T1000 (cell line): Measurements from ENCODE around the gene CPXM2.

Source experiments
- DNase-seq: peaks from one replicate; lab custom pipeline; 2025; ENCODE audit warnings: mixed read lengths; lab: John Stamatoyannopoulos, UW

CPXM2 gene

DNA sequence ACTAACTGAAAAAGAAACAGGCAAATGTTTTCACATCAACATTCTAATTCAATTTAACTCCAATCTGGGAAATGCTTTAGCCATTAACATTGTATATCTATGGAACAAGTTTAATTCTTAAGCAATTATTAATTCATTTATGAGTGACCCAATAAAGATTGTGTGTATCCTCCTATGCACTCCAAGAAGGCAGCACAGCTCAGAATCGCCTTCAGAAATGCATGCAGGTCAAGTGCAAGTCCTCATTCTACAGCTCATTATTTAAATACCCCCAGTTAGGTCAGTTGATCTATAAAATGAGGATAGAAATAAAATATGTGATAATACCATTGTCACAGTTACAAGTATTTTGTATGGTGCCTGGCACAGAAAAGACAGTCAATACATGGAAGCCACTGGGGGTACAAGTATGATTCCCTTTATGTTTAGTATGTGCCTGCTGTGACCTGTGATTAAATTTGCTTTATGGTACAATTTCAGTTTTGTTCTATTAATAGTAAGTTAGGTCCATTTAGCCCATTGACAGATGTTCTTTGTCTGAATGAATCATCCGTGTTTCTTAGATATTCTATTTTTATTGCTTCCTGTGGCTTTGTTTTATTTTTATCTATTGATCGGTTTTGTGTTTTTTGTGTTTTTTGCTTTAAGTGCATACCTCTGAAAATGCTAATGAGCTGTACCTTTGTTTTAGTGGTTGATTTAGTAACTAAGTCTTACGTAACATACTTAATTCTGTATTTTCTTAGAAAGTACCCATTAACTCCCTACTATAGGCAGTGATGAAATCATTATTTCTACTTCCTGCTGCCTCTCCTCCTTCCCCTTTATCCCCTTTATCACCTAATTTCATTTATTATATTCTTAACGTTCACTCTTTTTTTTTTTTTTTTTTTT, 42.8 kb downstream of the CPXM2 start:
- DNase-seq = no peak

DNA sequence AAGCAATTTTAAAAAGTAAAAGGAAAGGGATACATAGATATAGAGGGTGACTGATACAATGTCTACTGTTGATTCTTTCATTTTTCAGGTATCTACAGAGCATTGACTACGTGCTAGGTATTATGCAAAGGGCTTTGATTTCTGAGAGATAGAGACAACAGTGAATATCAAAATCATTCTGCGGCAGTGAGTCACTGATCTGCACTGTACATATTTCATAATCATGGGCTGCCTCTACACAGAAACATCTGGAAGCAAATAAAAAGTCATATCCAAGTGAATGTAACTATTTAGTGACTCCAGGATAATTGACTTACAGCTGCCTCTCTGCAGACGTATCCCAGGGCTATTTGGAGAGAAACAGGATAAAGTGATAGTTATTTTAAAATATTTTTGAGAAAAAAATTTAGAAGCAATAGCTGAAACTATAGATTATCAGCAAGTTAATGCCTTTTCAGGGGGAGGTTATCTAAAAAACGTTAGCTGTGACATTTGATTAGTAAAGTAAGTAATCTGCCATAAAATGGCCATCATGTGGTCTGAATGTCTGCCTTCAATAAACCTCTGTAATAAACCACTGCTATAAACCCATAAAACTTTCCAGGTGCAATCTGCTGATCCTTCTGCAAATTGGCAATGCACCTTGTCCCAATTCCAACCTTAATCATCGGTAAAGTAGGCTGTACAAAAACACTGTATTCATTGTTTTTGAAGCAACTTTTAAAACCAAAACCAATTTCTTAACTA, 43.7 kb downstream of the CPXM2 start:
- DNase-seq = no peak

DNA sequence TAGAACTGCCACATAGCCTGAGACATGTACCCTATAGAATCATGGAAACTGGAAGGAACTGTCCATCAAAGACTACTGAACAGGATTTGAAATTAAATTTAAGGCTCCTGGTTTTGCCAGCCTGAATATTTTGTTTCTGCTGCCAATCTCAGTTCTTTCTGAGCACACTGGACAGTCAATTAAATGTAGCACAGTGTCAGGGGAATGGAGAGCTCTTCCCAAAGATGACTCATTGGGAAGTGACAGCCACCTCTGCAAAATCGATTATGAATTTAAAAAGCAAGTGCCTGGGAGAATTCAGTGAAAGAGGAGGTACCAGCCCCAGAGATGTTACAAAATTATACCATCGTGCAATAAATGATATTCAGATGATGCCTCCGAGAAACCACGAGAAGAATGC, 47.8 kb downstream of the CPXM2 start:
- no peak for DNase-seq

DNA sequence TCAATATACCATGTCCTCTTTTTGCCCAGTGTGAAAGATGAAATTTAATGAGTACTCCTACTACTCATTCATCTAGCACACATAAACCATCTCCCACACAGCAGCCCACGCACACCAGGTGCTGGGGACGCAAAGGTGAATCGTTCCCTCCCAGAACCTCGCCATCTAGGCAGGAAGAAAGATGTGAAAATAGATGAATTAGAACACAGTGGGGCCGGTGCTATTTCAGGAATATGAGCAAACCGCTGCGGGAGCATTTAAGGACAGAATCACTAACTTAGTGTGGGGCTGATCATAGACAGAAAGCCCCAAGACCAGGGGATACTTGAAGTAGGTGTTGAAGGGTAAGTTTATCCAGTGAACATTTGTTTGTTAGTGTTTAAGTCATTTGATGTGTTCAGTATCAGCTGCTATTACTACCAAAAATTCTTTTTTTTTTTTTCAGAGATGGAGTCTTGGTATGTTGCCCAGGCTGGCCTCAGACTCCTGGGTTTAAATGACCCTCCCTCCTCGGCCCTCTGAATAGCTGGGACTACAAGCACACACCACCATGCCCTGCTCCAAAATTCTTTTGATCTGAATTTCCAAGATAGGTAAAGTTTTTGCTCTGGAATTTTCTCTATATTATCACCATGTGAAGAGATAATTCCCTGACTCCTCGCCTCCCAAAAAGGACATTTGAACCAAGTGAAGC, 48.8 kb downstream of the CPXM2 start:
- DNase-seq = no peak

DNA sequence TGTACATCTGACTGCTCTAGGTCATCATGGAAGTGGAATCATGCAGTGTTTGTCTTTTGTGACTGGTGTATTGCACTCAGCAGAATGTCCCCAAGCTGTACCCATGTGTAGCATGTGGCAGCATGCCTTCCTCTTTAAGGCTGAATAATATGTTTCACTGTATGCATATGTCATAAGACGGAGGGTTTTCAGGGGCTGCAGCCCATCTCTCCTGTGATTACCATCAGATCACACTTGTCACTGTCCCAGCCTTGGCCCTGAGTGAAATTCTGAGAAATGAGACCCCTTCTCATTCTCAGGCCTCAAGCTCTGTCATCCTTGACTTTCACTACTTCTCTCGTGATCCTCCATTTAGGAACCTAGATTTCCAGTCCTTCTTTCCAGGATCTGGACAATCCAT, 50.0 kb downstream of the CPXM2 start:
- no peak for DNase-seq

DNA sequence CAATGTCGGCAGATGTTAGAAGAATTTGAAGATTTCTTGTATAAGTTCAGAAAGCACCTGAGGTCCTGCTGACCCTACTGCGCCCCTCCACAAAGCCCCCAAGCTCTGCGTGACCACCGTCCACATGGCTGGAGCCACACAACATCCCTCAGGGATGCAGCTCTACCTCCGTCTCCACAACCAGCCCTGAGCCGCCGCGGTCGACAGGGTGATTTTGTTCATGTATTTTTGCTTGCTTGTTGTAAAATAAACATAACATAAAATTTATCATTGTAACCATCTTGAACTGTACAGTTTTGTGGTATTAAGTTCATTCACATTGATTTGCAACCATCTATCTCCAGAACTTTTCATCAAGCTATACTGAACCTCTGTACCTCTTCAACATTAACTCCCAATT, 50.5 kb downstream of the CPXM2 start:
- DNase-seq = no peak

DNA sequence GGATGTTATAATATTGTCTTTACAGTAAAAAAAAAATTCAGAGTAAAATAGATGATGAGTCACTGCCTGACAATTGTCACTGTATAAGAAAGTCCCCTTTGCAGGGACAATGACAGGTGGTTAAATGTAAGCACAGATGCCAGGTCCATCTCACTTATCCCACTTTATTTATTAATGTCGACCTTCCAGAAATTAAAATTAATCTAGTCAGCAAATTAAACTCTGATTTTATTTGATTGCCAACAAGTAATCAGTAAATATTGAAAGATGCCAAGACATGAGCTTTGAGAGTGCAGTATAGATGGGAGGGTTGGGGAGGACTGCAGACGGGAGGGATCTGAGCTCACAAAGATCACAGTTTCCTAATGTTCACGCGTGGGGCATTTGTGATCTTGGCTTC, 50.9 kb downstream of the CPXM2 start:
- no peak for DNase-seq

DNA sequence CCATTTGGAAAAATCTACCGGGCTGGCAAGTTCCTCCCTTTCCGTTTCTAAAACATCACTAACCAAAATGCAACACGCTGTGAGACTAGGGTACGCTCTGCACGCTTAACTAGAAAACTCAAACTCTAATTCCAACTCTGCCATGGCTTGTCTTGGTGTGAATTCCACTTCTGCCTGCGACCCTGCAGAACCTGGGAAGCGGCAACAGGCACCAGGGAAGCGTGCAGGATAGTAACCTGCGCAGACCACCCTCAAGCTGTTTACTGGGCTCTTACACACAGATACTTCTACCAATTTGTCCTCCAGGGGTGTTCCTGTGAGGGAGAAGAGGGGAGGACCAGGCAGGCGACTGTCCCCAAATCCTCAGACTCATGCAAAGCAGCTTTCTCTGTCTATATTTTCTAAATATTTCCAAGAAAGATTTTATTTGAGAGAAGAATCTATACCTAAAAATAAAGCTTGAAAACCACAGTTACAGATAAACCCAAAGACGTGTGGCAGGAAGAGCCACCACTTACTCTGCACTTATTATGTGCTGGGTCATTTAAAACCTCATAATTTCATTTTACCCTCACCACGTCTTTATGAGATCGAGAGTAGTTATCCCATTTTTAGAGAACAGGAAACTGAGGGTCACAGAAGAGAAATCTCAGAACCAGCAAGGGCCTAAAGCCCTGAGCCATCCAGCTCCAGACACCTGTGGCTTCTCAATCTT, 52.9 kb downstream of the CPXM2 start:
- DNase-seq = no peak

DNA sequence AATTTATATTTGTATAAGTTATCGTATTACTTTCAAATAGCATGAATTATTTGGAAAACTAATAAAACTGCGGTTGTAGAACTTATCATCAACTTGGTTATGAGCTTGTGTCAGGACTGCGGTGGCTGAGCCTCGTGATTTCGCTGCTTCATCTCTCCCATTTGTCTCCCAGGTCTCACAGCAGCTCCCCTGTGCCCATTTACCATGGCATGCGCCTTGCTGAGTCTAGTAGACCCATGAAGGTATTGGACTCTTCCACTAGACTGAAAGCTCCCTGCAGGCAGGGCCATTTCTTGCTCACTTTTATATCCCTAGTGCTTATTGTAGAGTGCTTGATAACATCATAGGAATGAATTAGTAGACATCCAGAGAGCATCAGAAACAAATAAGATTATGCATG, 53.9 kb downstream of the CPXM2 start:
- DNase-seq = no peak

DNA sequence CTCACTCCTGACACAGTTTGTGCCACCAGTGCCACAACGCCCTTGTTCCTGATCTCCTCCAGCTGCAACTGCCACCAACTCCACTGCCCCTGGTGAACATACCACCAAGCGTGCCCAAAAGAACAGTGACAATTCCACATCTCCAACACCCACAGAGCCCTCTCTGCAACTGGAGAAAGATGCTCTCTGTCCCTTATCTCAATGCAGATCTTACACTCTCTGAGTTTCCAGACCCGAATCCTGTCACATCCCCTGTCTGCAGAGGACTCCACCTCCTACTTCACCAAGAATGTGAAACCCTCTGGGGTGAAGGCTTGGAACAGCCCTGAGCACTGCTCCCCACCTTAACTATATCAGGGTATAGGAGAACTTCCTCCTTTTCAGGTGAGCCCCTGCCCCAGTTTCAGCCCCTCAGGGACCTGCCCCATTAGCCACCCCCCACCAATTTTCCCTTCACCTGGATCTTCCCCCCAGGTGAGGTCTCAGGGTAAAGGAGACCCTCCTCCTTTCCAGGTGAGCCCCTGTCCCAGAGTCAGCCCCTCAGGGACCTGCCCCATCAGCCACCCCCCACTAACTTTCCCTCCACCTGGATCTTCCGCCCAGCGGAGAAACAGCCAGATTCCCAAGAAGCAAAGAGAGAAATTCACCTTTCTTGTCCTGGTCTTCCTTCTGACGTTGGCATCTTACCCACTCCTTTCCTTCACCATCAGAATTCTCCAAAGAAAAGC, 55.0 kb downstream of the CPXM2 start:
- DNase-seq = no peak

DNA sequence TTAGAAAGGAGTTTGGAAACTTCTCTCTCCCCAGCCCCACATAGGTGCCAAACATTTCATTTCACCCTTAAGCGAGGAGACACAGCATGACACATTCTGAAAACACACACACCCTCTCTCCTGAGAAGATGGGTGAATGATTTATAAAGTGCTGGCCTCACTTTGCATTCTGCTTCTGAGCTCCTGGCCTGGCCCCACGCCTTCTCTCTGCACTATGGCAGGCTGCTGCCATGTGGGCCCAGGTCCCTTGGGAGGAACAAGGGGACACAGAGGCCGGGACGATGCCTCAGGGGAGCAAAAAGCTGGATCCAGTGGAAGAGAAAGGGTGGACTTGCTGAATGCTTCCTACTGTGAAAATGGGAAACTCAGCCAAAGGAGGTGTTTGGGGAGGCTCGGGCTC, 56.0 kb downstream of the CPXM2 start:
- no peak for DNase-seq

DNA sequence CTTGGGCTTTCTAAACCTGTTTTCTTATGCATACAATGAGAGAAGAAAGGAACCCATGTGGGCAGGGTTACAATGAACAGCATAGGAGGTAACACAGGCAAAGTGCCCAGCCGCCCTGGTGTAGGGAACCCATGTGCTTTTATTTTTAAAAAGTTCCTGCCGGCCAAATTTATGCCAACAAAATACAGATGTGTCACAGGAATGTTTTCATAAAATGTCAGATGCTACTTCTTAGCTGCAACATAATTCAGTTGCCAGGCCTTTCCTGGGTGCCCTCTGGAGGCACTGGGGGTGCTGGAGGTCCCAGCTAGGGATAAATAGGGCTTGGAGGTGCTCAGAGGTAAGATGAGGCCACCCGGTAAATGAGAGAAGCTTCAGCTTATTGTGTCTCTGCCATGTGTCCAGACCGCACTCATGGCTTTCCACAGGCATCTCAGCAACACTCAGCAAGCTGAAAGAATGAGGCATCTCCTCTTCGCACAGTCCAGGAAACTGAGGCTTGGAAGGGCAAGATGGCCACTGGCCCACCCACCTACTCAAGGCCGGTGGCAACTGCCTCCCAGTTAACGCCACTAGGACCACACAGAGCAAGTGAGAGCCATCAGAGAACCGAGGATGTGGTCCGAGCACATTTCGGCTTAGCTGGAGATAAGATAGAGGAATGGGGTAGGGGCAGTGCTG, 58.3 kb downstream of the CPXM2 start:
- DNase-seq = no peak

DNA sequence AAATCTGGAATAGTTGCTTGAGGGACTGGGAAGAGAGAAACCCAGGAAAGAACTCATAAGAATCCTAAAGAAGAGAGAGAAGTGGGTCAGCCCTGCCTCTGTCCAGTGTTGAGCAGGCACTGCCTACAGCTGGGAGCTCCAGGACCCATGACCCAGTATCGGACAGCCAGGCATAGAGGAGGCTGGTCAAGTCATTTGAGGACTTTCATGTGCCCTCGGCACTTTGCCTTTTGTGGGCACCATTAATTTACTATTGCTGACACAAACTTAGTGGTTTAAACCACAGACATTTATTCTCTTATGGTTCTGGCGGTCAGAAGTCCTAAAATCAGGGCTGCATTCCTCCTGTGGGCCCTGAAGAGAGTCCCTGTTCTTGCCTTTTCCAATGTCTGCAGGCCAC, 60.3 kb downstream of the CPXM2 start:
- no peak for DNase-seq

DNA sequence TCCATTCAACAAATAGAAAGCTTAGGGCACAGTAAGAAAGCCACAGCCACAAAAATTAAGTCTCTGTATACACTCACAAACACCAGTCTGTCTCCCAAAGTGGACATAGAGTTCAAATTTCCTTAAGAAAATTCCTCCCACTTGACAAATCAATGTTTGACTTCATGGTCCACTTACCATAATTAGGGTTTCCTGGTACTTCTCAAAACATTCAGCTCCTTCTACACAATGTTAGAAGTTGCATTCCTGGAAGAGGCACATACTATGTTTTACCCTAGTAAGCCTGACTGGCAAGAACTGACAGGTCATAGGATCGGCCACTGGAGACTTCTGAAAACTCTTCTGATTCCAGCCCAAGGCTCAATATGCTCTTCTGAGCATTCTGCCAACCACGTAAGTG, 70.5 kb downstream of the CPXM2 start:
- no peak for DNase-seq

DNA sequence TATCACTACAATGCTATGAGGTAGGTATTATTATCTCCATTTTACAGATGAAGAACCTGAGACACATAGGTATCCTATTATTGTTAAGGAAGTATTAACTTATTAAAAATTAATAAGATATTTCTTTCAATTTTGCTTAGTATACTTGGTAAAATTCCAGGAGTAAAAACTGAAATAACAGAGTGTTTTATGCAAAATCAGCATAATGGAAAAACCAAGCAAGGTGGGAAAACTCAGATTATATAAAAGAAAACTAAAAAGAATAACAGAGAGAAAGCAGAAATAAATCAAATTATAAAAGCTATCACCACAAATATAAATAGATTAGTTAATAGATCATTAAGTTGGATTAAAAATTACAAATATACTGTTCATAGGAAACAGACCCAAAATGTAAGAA, 82.0 kb downstream of the CPXM2 start:
- no peak for DNase-seq

DNA sequence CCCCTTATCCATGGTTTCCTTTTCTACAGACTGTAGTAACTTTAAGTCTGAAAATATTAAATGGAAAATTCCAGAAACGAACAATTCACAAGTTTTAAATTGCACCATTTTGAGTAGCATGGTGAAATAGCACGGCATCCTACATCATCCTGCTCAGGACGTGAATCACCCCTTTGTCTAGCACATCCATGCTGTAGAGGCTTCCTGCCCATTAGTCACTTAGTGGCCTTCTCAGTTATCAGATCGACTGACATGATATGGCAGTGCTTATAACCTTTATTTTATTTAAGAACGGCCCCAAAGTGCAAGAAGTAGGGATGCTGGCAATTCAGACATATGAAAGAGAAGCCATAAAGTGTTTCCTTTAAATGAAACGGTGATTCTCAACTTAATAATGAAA, 82.7 kb downstream of the CPXM2 start:
- no peak for DNase-seq

DNA sequence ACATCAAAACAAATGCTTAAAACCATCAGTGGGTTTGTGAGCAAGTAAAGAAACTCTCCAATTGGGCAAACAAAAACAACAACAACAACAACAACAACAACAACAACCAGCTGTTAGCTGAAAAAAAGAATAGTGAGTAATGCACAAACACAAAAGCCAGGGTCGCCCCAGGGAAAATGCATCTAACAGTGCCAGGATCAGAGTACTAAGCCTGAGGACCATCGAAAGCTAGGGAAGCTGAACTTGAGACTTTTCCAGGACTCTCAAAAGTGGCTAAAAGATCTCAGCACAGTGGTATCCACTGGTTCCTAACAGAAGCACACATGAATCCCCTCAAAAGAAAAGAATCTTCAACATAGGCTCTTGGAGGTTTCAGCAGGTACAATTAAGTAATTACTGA, 83.3 kb downstream of the CPXM2 start:
- no peak for DNase-seq

DNA sequence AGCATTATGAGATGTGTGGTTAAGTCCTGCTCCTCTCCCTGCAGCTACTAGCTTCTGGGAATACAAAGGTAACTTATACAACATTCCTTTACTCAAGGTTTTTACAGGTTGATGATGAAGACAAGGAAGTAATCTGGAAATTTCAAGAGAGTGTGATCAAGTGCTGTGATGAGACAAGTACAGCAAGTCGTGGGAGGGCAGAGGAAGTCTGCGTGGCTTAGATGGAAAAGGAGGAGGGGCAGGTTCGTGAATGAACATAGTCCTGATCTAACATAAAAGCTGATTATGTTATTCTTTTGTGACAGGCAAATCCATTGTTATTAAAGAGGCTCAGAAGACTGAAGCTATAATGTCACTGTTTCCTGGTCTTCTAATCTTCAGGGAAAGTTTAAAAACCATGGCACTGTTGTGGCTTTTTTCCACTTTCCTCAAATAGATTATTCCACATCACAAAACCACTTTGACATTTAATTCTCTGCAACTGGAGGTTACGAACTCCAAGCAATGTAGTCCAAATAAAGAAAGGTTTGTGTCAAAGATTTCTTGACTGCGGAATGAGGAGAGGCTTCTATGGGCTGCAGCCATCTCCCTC, 84.1 kb downstream of the CPXM2 start:
- no peak for DNase-seq

DNA sequence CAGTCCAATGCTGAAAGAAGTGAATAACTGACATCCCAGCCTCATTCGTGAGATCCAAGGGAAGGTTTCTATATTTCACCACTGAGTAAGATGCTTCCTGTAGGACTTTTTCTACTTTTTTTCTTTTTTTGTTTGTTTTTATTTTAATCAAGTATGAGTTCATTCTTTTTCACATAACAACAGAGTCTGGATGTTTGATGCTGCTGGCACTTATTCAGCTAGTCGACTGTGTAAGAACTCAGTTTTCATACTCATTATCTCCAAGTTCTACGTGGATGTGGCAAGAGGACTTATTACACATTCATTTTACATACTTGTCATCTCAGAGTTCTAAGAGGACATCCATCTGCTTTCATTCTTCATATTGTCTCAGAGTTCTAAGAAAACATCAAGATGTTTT, 86.9 kb downstream of the CPXM2 start:
- no peak for DNase-seq

DNA sequence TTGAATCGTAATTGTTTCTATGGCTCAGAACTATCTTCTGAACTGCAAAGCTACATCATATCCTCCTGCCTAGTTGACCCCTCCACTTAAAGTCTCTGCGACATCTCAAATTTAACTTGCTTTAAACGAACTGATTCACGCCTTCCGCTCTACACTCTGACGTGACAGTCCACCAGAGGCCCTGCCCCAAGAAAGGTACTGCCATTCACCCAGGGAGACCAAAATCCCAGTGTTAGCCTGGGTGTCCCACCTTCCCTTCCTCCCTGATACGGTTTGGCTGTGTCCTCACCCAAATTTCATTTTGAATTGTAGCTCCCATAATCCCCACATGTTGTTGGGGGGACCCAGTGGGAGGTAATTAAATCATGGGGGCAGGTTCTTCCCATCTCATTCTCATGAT, 90.8 kb downstream of the CPXM2 start:
- DNase-seq = no peak

DNA sequence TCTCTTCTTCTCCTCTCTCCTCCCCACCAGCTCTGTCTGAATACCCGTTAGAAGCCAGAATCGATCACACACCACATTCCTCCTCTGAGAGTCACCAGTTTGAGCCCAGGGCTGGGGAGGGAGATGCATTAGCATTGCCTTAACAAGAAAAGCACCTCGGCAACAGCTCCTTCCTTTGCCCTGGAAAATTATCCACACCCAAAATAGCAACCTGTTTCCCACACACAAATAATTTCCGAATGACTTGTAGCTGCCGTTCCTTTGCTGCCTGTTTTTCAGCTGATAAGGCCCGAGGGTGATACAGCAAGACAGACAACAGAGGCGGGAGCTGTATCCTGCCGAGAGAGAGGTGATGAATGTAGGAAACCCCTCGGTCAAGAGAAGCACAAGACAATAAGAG, 91.3 kb downstream of the CPXM2 start:
- no peak for DNase-seq
